Hepatocyte (in vitro differentiated cells): ENCODE results near the gene GGCT. TPM values are rescaled to one million over a fixed set of nuclear protein-coding genes. Genes with fewer than 3 reads are reported as not detected.

Experiments
- DNase-seq: peaks from one replicate; pipeline ENCODE4 v3.0.0-alpha.2; 2016; ENCODE audit warnings: low spot score
- H2AFZ ChIP-seq: fragments of 200-600 bp; sonication (generic); 2 replicates; pipeline ENCODE4 v1.6.0; 2016; ENCODE audit warnings: antibody characterized with exemption, mild to moderate bottlenecking
- H3K27ac ChIP-seq: fragments of 200-600 bp; sonication (generic); 2 replicates; pipeline ENCODE4 v1.5.1; 2016; ENCODE audit warnings: mild to moderate bottlenecking
- H3K27me3 ChIP-seq: fragments of 200-600 bp; sonication (generic); 2 replicates; pipeline ENCODE4 v1.6.1; 2016
- H3K36me3 ChIP-seq: fragments of 200-600 bp; sonication (generic); replicated peaks from 2 replicates; pipeline ENCODE4 v1.5.1; 2016; ENCODE audit warnings: low read depth; ENCODE audit not compliant: insufficient read depth
- H3K4me1 ChIP-seq: fragments of 200-600 bp; sonication (generic); 2 replicates; pipeline ENCODE4 v1.5.1; 2016; ENCODE audit warnings: mild to moderate bottlenecking, moderate library complexity; ENCODE audit not compliant: insufficient read depth
- H3K4me2 ChIP-seq: fragments of 200-600 bp; sonication (generic); 2 replicates; pipeline ENCODE4 v1.6.0; 2016
- H3K4me3 ChIP-seq: fragments of 200-600 bp; sonication (generic); 2 replicates; pipeline ENCODE4 v1.5.1; 2016; ENCODE audit warnings: mild to moderate bottlenecking
- H3K79me2 ChIP-seq: fragments of 200-600 bp; sonication (generic); 2 replicates; pipeline ENCODE4 v1.6.0; 2017; ENCODE audit warnings: mild to moderate bottlenecking
- H3K9me2 ChIP-seq: fragments of 200-600 bp; sonication (generic); replicated peaks from 2 replicates; pipeline ENCODE4 v1.6.0; 2017; ENCODE audit warnings: mild to moderate bottlenecking; ENCODE audit not compliant: insufficient read depth
- H3K9me3 ChIP-seq: fragments of 200-600 bp; sonication (generic); 2 replicates; pipeline ENCODE4 v1.5.1; 2016; ENCODE audit warnings: low read depth, mild to moderate bottlenecking
- H4K20me1 ChIP-seq: fragments of 200-600 bp; sonication (generic); 2 replicates; pipeline ENCODE4 v1.6.0; 2016; ENCODE audit warnings: mild to moderate bottlenecking; ENCODE audit not compliant: insufficient read depth, poor library complexity, severe bottlenecking
- CTCF ChIP-seq: fragments of 200-600 bp; sonication (generic); IDR thresholded peaks from 2 replicates; pipeline ENCODE4 v1.5.1; 2016; ENCODE audit warnings: antibody characterized with exemption, mild to moderate bottlenecking; ENCODE audit not compliant: poor library complexity
- EZH2 ChIP-seq: fragments of 200-600 bp; sonication (generic); IDR thresholded peaks from 2 replicates; pipeline ENCODE4 v1.6.1; 2016; ENCODE audit warnings: antibody characterized with exemption, mild to moderate bottlenecking, borderline replicate concordance
- EZH2phosphoT487 ChIP-seq: fragments of 200-600 bp; sonication (generic); IDR thresholded peaks from one replicate; pipeline ENCODE4 v1.6.1; 2018; ENCODE audit warnings: antibody characterized with exemption, mild to moderate bottlenecking, low read depth, moderate library complexity; ENCODE audit not compliant: unreplicated experiment, severe bottlenecking
- WGBS: methylation state at CpG from one replicate; pipeline ENCODE4 v1.1.6; 2016; ENCODE audit warnings: low lambda C conversion rate; ENCODE audit errors: missing lambda C conversion rate; 5-methylcytosine and 5-hydroxymethylcytosine counted together
- polyA plus RNA-seq: library from polyadenylated mRNA; unstranded; fragments of >200 nt; fragmentation: Nextera tagmentation; extraction: Ambion mirVana; gene quantifications from 2 replicates; pipeline ENCODE4 v1.2.1, GENCODE V29; 2016
- total RNA-seq: library from RNA; depleted of rRNA; stranded (reverse); fragments of >200 nt; gene quantifications from 2 replicates; pipeline ENCODE4 v1.2.3, GENCODE V29; 2014

GGCT gene
- total and polyA plus RNA-seq, 2 experiments from 2014 or later, result 43.4 to 55.7 TPM

GRCh38 chr7:30478349-30479201 is 26.1 kb downstream of the GGCT start, which contains the start of gene NOD1:
NOD1 (minus strand) TSS chr7:30478784; CDS start chr7:30456921, 21,863 bp downstream.
- Histone ChIP-seq H3K9me2 (no peaks in the 10 kb centered on the region), H3K4me2 (peak within 1 kb of the TSS; percentile 88), H3K4me3 (peak within 1 kb of the TSS; percentile 87), H3K27ac (peak within 1 kb of the TSS; percentile 97), H3K79me2 (peaks cover 4% of the 10 kb centered on the region), H3K9me3 (no peaks in the 10 kb centered on the region), H4K20me1 (no peaks in the 10 kb centered on the region), H3K36me3 (no peaks in the 10 kb centered on the region), H3K27me3 (no peaks in the 10 kb centered on the region), H2AFZ (peak within 1 kb of the TSS; percentile 81), H3K4me1 (peaks cover 28% of the 10 kb centered on the region)
- WGBS, result 4% methylated on average over 57 of the region's 77 CpGs
- peak; percentile 91 for DNase-seq
- TF ChIP-seq EZH2 (no peak), CTCF (peak; percentile 20), EZH2phosphoT487 (no peak)

- no peaks in the 10 kb centered on the region for H3K9me2 ChIP-seq
- H3K27me3 ChIP-seq, result no peaks in the 10 kb centered on the region
- H2AFZ ChIP-seq, result no peak overlapping the region
- H3K79me2 ChIP-seq, result peaks cover 4% of the 10 kb centered on the region
- no peaks in the 10 kb centered on the region for H3K9me3 ChIP-seq
- H3K36me3 ChIP-seq, result no peaks in the 10 kb centered on the region
- H3K4me3 ChIP-seq, result no peak overlapping the region
- peaks cover 46% of the 10 kb centered on the region for H3K4me1 ChIP-seq
- DNase-seq, result no peak
- no peaks in the 10 kb centered on the region for H4K20me1 ChIP-seq
- H3K27ac ChIP-seq, result peak overlapping the region; percentile 57
- no peak for TF ChIP-seq EZH2
- TF ChIP-seq CTCF, result no peak
- TF ChIP-seq EZH2phosphoT487, result no peak
- WGBS, result 65% methylated on average over 10 of the region's 10 CpGs
- peak overlapping the region; percentile 88 for H3K4me2 ChIP-seq
Measured at GRCh38 chr7:30476459-30477145, 28.0 kb downstream of the GGCT start.

GRCh38 chr7:30475580-30475979 is 29.0 kb downstream of the GGCT start:
- no peak for DNase-seq
- Histone ChIP-seq H2AFZ (no peak overlapping the region), H3K9me2 (no peaks in the 10 kb centered on the region), H3K27ac (no peak overlapping the region), H4K20me1 (no peaks in the 10 kb centered on the region), H3K79me2 (peaks cover 4% of the 10 kb centered on the region), H3K36me3 (no peaks in the 10 kb centered on the region), H3K9me3 (no peaks in the 10 kb centered on the region), H3K4me3 (no peak overlapping the region), H3K27me3 (no peaks in the 10 kb centered on the region), H3K4me2 (peak overlapping the region; percentile 88), H3K4me1 (peaks cover 54% of the 10 kb centered on the region)
- TF ChIP-seq EZH2phosphoT487, result no peak
- TF ChIP-seq EZH2, result no peak
- no peak for TF ChIP-seq CTCF
- whole genome bisulfite sequencing, result 69% methylated on average over 6 of the region's 6 CpGs
